Natural killer cell (primary cell): Measurements from ENCODE around the gene TCF7. TPM values are rescaled to one million over a fixed set of nuclear protein-coding genes. Genes with fewer than 3 reads are reported as not detected.

Experiments
- ATAC-seq, 3 donors: fragments of 150-1000 bp in 2 of 3; fragments of 200-7000 bp in 1 of 3; cut with Tn5 transposase; 1 replicate in 1 of 3; 2 replicates in 2 of 3; pipeline ENCODE4 v1.10.0; 2021; ENCODE audit warnings: mild to moderate bottlenecking in 2 of 3, moderate library complexity in 2 of 3
- DNase-seq, 2 donors: peaks; one replicate each; pipeline versions ENCODE4 v3.0.0 to v3.0.0-alpha.2; 2013 to 2021; ENCODE audit warnings: mixed read lengths in 1 of 2
- H3K27ac ChIP-seq: one replicate; pipeline ENCODE4 v1.5.1; 2013; ENCODE audit warnings: mild to moderate bottlenecking, low read length
- H3K27me3 ChIP-seq: one replicate; pipeline ENCODE4 v1.6.1; 2013; ENCODE audit warnings: low read length; ENCODE audit not compliant: control insufficient read depth, insufficient read depth
- H3K36me3 ChIP-seq: one replicate; pipeline ENCODE4 v1.6.1; 2013; ENCODE audit warnings: low read length; ENCODE audit not compliant: control insufficient read depth, insufficient read depth
- H3K4me1 ChIP-seq: one replicate; pipeline ENCODE4 v1.6.1; 2013; ENCODE audit warnings: low read length; ENCODE audit not compliant: control insufficient read depth, insufficient read depth
- H3K4me3 ChIP-seq: one replicate; pipeline ENCODE4 v1.5.1; 2013; ENCODE audit warnings: low read length
- H3K9me3 ChIP-seq: one replicate; pipeline ENCODE4 v1.6.1; 2013; ENCODE audit warnings: low read length; ENCODE audit not compliant: control insufficient read depth, insufficient read depth
- H3K27ac Mint-ChIP-seq, 2 donors: one replicate each; pipeline ENCODE4 v1.8.0; 2022; ENCODE audit warnings: mild to moderate bottlenecking in 2 of 2, mixed read lengths in 2 of 2, moderate library complexity in 1 of 2
- H3K27me3 Mint-ChIP-seq, 2 donors: one replicate each; pipeline ENCODE4 v1.8.0; 2022; ENCODE audit warnings: low read depth in 2 of 2, mixed read lengths in 2 of 2
- H3K36me3 Mint-ChIP-seq: one replicate; pipeline ENCODE4 v1.8.0; 2022; ENCODE audit warnings: mixed read lengths
- H3K4me1 Mint-ChIP-seq, 2 donors: one replicate each; pipeline ENCODE4 v1.8.0; 2022; ENCODE audit warnings: mixed read lengths in 2 of 2
- H3K4me3 Mint-ChIP-seq: one replicate; pipeline ENCODE4 v1.8.0; 2022; ENCODE audit warnings: mild to moderate bottlenecking, moderate library complexity, mixed read lengths
- H3K9me3 Mint-ChIP-seq, 2 donors: one replicate each; pipeline ENCODE4 v1.8.0; 2022; ENCODE audit warnings: mixed read lengths in 2 of 2
- WGBS: methylation state at CpG from one replicate; pipeline ENCODE4 v1.1.7; 2013; ENCODE audit warnings: missing lambda C conversion rate; ENCODE audit not compliant: insufficient coverage; 5-methylcytosine and 5-hydroxymethylcytosine counted together
- intact Hi-C: fragments of 100-400 bp; cut with micrococcal nuclease; formaldehyde crosslinking; loops from one replicate; pipeline ENCODE4 v1.14.2; 2022
- total RNA-seq, 4 donors: library from RNA; stranded (reverse); fragments of 120-200 nt in 1 of 4; gene quantifications; one replicate each; pipeline versions ENCODE4 v1.2.3 to v1.2.4, GENCODE V29; 2013 to 2022
- TF ChIP-seq, protein P1 (sequence below): fragments of 200-600 bp; IDR thresholded peaks from one replicate; pipeline ENCODE4 v1.8.0; 2022; ENCODE audit warnings: antibody characterized with exemption

TCF7 gene
- total RNA-seq, 3 donors from 2014 or later (not counting 1 experiment from before 2014, with no cell fraction given) = 97.7 to 203 (median 158) TPM

DNA sequence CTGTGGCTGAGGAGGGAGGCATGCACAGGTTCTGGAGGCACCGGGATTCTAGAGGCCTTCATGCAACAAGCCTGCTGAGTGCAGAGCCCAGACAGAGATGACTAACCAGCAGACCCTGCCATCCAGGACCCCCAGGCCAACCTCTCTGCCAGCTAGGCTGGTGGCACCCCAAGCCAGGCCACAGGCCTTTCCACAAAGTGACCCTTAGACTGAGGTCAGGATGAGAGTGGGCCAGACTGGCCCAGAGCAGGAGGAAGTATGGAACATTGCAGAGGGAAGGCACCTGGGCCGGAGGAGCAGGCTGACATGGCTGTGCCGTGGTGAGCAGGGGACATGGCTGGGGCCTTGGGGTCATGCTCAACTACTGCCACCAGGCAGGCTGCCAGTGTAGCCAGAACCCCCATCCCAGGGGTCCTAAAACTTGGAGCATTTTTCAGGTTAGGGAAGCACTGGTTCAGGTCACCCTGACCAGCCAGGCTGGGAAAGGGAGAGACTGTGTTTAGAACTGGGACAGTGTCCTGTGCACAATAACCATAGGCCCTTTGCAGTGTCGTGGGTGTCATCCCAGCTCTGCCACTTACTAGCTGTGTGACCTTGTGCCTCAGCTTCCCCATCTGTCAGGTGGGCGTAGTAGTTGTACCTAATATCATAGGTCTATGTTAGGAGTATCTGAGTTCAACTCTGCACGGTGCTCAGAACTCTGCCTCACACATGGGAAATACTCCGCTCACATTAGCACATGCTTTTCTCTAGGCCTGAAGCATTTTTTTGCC, 17.3 kb downstream of the TCF7 start:
- intact Hi-C loops = loop anchor here (2.0 kb wide), 2 partner anchors 17 to 31 kb away; partner anchors contain the start of gene TCF7
- peak overlapping the region; percentile 85 for H3K4me3 Mint-ChIP-seq
- ATAC-seq (no peak), DNase-seq (no peak)
- peaks cover 48% of the 10 kb centered on the region for H3K36me3 ChIP-seq
- no peaks in the 10 kb centered on the region for H3K36me3 Mint-ChIP-seq
- whole genome bisulfite sequencing = 66% methylated on average over 7 of the region's 7 CpGs
- H3K4me3 ChIP-seq = no peak overlapping the region
- no peaks in the 10 kb centered on the region for H3K9me3 Mint-ChIP-seq
- peaks cover 57 to 79% of the 10 kb centered on the region in 2 donors for H3K4me1 Mint-ChIP-seq
- TF ChIP-seq, protein P1, sequence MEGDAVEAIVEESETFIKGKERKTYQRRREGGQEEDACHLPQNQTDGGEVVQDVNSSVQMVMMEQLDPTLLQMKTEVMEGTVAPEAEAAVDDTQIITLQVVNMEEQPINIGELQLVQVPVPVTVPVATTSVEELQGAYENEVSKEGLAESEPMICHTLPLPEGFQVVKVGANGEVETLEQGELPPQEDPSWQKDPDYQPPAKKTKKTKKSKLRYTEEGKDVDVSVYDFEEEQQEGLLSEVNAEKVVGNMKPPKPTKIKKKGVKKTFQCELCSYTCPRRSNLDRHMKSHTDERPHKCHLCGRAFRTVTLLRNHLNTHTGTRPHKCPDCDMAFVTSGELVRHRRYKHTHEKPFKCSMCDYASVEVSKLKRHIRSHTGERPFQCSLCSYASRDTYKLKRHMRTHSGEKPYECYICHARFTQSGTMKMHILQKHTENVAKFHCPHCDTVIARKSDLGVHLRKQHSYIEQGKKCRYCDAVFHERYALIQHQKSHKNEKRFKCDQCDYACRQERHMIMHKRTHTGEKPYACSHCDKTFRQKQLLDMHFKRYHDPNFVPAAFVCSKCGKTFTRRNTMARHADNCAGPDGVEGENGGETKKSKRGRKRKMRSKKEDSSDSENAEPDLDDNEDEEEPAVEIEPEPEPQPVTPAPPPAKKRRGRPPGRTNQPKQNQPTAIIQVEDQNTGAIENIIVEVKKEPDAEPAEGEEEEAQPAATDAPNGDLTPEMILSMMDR = no peak
- H3K4me1 ChIP-seq = peaks cover 100% of the 10 kb centered on the region
- no peaks in the 10 kb centered on the region for H3K9me3 ChIP-seq
- H3K27ac ChIP-seq = peak overlapping the region; percentile 98
- H3K27ac Mint-ChIP-seq = peak overlapping the region; percentile 98
- no peaks in the 10 kb centered on the region for H3K27me3 ChIP-seq
- H3K27me3 Mint-ChIP-seq = no peaks in the 10 kb centered on the region

DNA sequence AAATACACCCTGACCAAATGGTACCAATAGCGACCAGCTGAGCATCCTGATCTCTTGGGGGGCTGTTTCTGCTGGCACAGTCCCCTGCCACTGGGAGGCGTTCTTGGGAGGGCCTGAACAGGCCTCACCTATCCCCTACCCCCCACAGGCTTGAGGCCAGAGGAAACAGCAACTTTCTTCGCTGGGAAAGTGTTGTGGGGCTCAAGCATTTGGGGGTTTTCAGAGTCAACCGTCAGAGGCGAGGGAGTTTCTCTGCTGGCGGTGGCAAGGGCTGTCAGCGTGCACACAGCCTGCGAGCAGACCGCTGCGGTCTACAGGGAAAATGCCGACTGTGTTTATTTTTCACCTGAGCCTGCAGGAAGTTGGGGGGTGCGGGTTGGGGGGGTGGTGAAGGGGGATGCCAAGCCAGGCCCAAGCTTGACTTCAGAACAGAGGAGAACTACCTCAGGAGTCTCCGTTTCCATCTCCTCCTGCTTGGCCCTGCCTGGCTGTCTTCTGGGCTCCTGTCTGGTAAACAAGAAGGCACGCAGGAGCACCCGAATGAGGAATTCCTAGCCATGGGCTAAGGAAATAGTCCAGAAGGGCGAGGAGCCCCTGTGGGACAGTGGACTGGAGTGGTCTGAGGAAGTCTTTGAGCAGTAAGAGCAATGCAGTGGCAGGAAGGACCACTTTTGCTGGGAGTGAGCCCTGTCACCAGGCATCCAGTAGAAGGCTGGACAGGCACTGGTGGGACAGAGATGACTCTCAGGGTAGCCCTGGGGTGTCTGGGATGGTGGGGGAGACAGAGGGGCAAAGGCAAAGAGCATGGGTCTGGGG, 18.1 kb downstream of the TCF7 start:
- ATAC-seq = peak; percentile 72 to 90 (median 86)
- intact Hi-C loops = loop anchor here (2.0 kb wide), 2 partner anchors 18 to 32 kb away; partner anchors contain the start of gene TCF7
- Mint-ChIP-seq H3K27ac (peak overlapping the region; percentile 98), H3K36me3 (no peaks in the 10 kb centered on the region), H3K27me3 (no peaks in the 10 kb centered on the region), H3K4me1 (peaks cover 57 to 81% of the 10 kb centered on the region in 2 donors), H3K4me3 (peak overlapping the region; percentile 85), H3K9me3 (no peaks in the 10 kb centered on the region)
- no peaks in the 10 kb centered on the region for H3K9me3 ChIP-seq
- H3K27ac ChIP-seq = peak overlapping the region; percentile 98
- 18% methylated on average over 16 of the region's 16 CpGs for WGBS
- H3K27me3 ChIP-seq = no peaks in the 10 kb centered on the region
- H3K36me3 ChIP-seq = peaks cover 50% of the 10 kb centered on the region
- peak; percentile 75 to 97 for DNase-seq
- H3K4me1 ChIP-seq = peaks cover 100% of the 10 kb centered on the region
- no peak overlapping the region for H3K4me3 ChIP-seq
- TF ChIP-seq, protein P1 = peak; percentile 56

DNA sequence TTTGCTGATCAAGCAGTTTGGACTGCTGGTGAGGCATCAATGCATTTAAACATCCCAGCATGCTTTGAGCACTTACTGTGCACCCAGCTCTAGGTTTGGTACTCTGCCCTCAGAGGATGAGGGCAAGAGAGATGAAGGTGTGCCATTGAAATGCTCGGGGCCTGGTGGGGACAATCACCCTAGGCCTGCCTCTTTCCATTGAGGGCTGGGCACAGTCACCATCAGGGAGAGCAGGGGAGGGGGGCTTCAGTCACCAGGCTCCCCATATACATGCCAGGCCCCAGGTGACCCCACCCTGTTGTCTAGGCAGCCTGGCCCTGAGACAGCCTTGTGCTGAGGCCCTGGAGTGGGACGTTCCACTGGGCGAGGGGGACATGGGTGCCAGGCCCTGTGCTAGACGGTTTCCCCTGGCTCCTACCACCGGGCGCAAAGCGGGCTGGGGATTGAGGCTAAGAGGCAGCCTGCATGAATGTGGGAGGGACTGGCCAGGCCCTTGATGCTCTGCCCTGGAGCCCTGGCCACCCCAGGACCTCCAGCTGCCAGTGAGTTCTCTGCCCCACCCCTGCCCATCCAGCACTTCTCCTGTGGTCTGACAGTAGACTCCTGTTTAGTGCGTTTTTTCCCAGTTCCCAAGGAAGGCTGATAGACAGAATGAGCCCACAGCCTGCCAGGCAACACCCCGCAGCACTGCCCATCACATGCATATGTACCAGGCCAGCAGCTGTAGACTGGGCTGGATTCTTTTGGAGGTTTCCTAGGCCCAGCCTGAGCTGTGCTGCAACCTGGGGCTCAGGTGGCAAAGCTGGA, 18.9 kb downstream of the TCF7 start:
- ATAC-seq = no peak
- peak overlapping the region; percentile 98 for H3K27ac ChIP-seq

More for the DNA sequence above, 18.9 kb downstream of the TCF7 start:
- WGBS = 82% methylated on average over 9 of the region's 9 CpGs
- H3K9me3 ChIP-seq = no peaks in the 10 kb centered on the region
- H3K9me3 Mint-ChIP-seq = no peaks in the 10 kb centered on the region
- peaks cover 57 to 89% of the 10 kb centered on the region in 2 donors for H3K4me1 Mint-ChIP-seq
- intact Hi-C loops = loop anchor here (2.0 kb wide), 2 partner anchors 19 to 33 kb away; partner anchors contain the start of gene TCF7
- no peaks in the 10 kb centered on the region for H3K27me3 Mint-ChIP-seq
- H3K36me3 ChIP-seq = peaks cover 47% of the 10 kb centered on the region
- H3K4me3 ChIP-seq = no peak overlapping the region
- peaks cover 100% of the 10 kb centered on the region for H3K4me1 ChIP-seq
- H3K27ac Mint-ChIP-seq = peak overlapping the region; percentile 98
- no peaks in the 10 kb centered on the region for H3K36me3 Mint-ChIP-seq
- no peaks in the 10 kb centered on the region for H3K27me3 ChIP-seq
- H3K4me3 Mint-ChIP-seq = peak overlapping the region; percentile 85
- TF ChIP-seq, protein P1 = no peak
- DNase-seq = peak; percentile 19 to 55
